OCI-LY7 (cell line): ENCODE results near the gene SLC13A3. TPM values are rescaled to one million over a fixed set of nuclear protein-coding genes. Genes with fewer than 3 reads are reported as not detected.
A peak's percentile ranks its signal among the peaks of the same experiment; 100 is the strongest.

Source experiments
- BruUV-seq: library from RNA; stranded (reverse); fragments of 400-500 nt; replicated peaks from 2 replicates; lab custom pipeline; 2021; lab: Mats Ljungman, UMichigan
- CTCF ChIA-PET: fragments of 300-600 bp; sonication (Branson Sonifier 250); formaldehyde crosslinking; loops from one replicate; lab custom pipeline; 2022; ENCODE audit warnings: antibody characterized with exemption; ENCODE audit not compliant: unreplicated experiment; lab: Charles Lee
- POLR2A ChIA-PET: fragments of 300-600 bp; sonication (Branson Sonifier 250); formaldehyde crosslinking; loops from one replicate; lab custom pipeline; 2022; ENCODE audit warnings: antibody characterized with exemption; lab: Charles Lee
- DNase-seq: peaks from one replicate; pipeline ENCODE4 v3.0.0-alpha.2; 2015; ENCODE audit warnings: low spot score
- H2AFZ ChIP-seq: fragments of 200-600 bp; sonication (generic), shearing (Covaris generic); 2 replicates; pipeline ENCODE4 v1.6.1; 2014; ENCODE audit warnings: mild to moderate bottlenecking, antibody characterized with exemption, low read length, moderate library complexity
- H3K27ac ChIP-seq: fragments of 200-600 bp; sonication (generic); 2 replicates; pipeline ENCODE4 v1.5.1; 2014; ENCODE audit warnings: mixed run types, low read depth, mild to moderate bottlenecking, moderate library complexity, low read length, inconsistent platforms; ENCODE audit not compliant: poor library complexity, severe bottlenecking
- H3K36me3 ChIP-seq: fragments of 200-600 bp; sonication (generic); 2 replicates; pipeline ENCODE4 v1.6.1; 2014; ENCODE audit warnings: mild to moderate bottlenecking, antibody characterized with exemption, low read length, moderate library complexity, mixed read lengths; ENCODE audit not compliant: insufficient read depth
- H3K4me1 ChIP-seq: fragments of 200-600 bp; sonication (generic); 2 replicates; pipeline ENCODE4 v1.5.1; 2014; ENCODE audit warnings: mild to moderate bottlenecking, low read length; ENCODE audit not compliant: insufficient read depth, poor library complexity, severe bottlenecking
- H3K4me2 ChIP-seq: fragments of 200-600 bp; sonication (generic); 2 replicates; pipeline ENCODE4 v1.6.1; 2014; ENCODE audit warnings: mild to moderate bottlenecking, low read length
- H3K4me3 ChIP-seq: fragments of 200-600 bp; sonication (generic); 2 replicates; pipeline ENCODE4 v1.5.1; 2014; ENCODE audit warnings: mild to moderate bottlenecking, low read depth, low read length; ENCODE audit not compliant: poor library complexity, severe bottlenecking
- H3K79me2 ChIP-seq: fragments of 200-600 bp; sonication (generic); 2 replicates; pipeline ENCODE4 v1.6.1; 2016; ENCODE audit warnings: low read depth, mild to moderate bottlenecking, low read length, moderate library complexity, mixed read lengths; ENCODE audit not compliant: insufficient read depth
- H3K9me2 ChIP-seq: fragments of 200-600 bp; sonication (generic); 2 replicates; pipeline ENCODE4 v1.6.1; 2016; ENCODE audit warnings: mild to moderate bottlenecking, low read length, mixed read lengths; ENCODE audit not compliant: insufficient read depth
- H3K9me3 ChIP-seq: fragments of 200-600 bp; sonication (generic); 2 replicates; pipeline ENCODE4 v1.6.1; 2014; ENCODE audit warnings: mild to moderate bottlenecking, mixed run types, low read length, mixed read lengths
- H4K20me1 ChIP-seq: fragments of 200-600 bp; sonication (generic); 2 replicates; pipeline ENCODE4 v1.6.1; 2014; ENCODE audit warnings: mild to moderate bottlenecking, antibody characterized with exemption, low read length, moderate library complexity, mixed read lengths; ENCODE audit not compliant: insufficient read depth
- CTCF ChIP-seq: fragments of 200-600 bp; sonication (generic); conservative IDR thresholded peaks from 2 replicates; pipeline ENCODE4 v1.5.1; 2014; ENCODE audit warnings: mild to moderate bottlenecking, antibody characterized with exemption, low read length, moderate library complexity, mixed read lengths
- EZH2phosphoT487 ChIP-seq: fragments of 200-600 bp; sonication (generic); IDR thresholded peaks from 2 replicates; pipeline ENCODE4 v1.6.1; 2018; ENCODE audit warnings: low read depth, borderline replicate concordance, mild to moderate bottlenecking, mixed run types, antibody characterized with exemption, low read length, moderate library complexity, mixed read lengths
- intact Hi-C: fragments of 100-400 bp; cut with micrococcal nuclease; formaldehyde crosslinking; loops from one replicate; pipeline ENCODE4 v1.10.0; 2022; ENCODE audit not compliant: unreplicated experiment
- total RNA-seq, 2 experiments: library from RNA; depleted of rRNA in 1 of 2; stranded (reverse); fragments of >200 nt in 1 of 2; shearing (Covaris generic) in 1 of 2; gene quantifications; 2 replicates each; pipeline ENCODE4 v1.2.3, GENCODE V29; 2014 to 2022

The SLC13A3 gene
- total RNA-seq, 2 experiments from 2014 or later = not detected

GRCh38 chr20:46682063-46682821 lies 31.0 kb upstream of the SLC13A3 start:
- Histone ChIP-seq H3K4me2 (no peak overlapping the region), H3K79me2 (peaks cover 29% of the 10 kb centered on the region), H3K36me3 (peaks cover 29% of the 10 kb centered on the region), H3K27ac (no peak overlapping the region), H3K4me1 (peaks cover 16% of the 10 kb centered on the region), H4K20me1 (0 out of 2 replicates have a peak, but pooled peaks cover 7% of the 10 kb centered on the region), H3K9me2 (no peaks in the 10 kb centered on the region), H3K4me3 (no peak overlapping the region), H2AFZ (no peak overlapping the region), H3K9me3 (no peaks in the 10 kb centered on the region)
- intact Hi-C loops = loop anchor here (5.0 kb wide), 1 partner anchor 550 kb away; no protein-coding TSS in a partner anchor
- ChIA-PET CTCF (no interaction called here), POLR2A (no interaction called here)
- no TSS peak for BruUV-seq
- no peak for DNase-seq
- TF ChIP-seq EZH2phosphoT487 (no peak), CTCF (no peak)

DNA sequence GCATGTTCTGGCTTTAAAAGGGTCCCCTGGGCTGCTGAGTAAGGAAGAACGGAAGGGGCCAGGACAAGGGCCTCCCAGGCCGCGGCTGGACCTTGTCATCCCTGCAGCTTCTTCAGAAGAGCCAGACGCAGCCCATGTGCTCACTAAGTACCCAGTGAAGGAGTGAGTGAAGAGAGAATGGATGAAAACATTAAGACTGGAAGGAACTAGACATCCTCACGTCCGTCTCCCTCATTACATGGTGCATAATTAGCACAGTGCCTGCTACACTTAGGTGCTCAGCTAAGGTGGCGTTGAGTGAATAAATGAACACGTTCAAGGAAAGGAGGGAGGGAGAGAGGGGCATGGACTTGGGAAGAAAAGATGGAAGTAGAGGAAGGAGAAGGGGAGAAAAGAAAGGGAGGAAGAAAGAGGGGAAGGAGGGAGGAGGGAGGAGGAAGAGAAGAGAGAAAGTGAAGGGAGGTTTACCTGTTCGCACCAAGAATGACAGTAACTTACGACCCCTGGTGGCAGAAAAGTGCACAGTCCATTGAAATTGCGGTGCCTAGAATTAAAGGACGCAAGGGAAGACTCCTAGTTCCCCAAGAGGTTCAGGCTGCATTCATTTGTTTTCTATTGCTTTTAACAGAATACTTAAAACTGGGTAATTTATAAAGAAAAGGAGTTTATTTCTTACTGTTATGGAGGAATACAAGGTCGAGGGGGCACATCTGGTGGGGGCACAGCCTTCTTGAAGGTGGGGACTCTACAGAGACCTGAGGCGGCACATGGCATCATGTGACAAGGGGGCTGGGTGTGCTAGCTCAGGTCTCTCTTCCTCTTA lies 30.0 kb upstream of the SLC13A3 start:
- no peak overlapping the region for H3K4me3 ChIP-seq
- H3K4me1 ChIP-seq = peaks cover 6% of the 10 kb centered on the region
- no TSS peak for BruUV-seq
- no peak overlapping the region for H3K27ac ChIP-seq
- peaks cover 19% of the 10 kb centered on the region for H3K36me3 ChIP-seq
- ChIA-PET POLR2A (interaction anchor here (0.6 kb wide), 1 partner anchor 1234 kb away, joined by 4 read pairs; no protein-coding TSS in a partner anchor), CTCF (no interaction called here)
- 0 out of 2 replicates have a peak overlapping the region, but pooled peaks have one; percentile 11 for H3K4me2 ChIP-seq
- intact Hi-C loops = loop anchor here (1.0 to 5.0 kb wide), 2 partner anchors 160 to 549 kb away; no protein-coding TSS in a partner anchor
- H3K9me2 ChIP-seq = no peaks in the 10 kb centered on the region
- peak; percentile 67 for DNase-seq
- H3K9me3 ChIP-seq = no peaks in the 10 kb centered on the region
- no peak overlapping the region for H2AFZ ChIP-seq
- H4K20me1 ChIP-seq = 0 out of 2 replicates have a peak, but pooled peaks cover under 1% of the 10 kb centered on the region
- H3K79me2 ChIP-seq = peaks cover 19% of the 10 kb centered on the region
- TF ChIP-seq CTCF (peak; percentile 91), EZH2phosphoT487 (no peak)
